ENCODE measurements around the gene PPM1J. TPM values are rescaled to one million over a fixed set of nuclear protein-coding genes. Genes with fewer than 3 reads are reported as not detected.

PPM1J gene
- total RNA-seq, 6 experiments from 2014 or later = 1.1 to 1.7 (median 1.4) TPM

DNA sequence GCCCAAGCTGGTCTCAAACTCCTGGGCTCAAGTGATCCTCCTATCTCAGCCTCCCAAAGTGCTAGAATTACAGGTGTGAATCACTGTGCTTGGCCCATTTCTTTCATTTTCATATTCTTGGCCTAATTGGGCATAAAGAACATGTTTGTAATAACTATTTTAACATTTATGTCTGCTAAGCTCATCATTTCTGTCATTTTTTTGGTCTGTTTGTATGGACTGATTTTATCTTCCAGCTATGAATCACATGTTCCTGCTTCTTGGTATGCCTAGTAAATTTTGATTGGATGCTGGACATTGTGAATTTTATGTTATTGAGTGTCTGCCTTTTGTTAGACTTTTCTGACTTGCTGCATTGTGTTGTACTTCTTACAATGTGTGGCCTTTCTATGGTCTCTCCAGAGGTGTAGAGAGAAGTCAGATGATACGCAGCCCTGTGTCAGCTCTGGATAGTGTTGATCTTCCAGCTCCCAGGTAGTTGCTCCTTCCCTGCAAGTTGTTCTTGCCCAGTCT, 39.0 kb upstream of the PPM1J start:
- H3K4me3 Mint-ChIP-seq = no peak overlapping the region
- H3K9me3 Mint-ChIP-seq = peaks cover 11% of the 10 kb centered on the region; the same call in 1 of the 2 replicates
- H3K4me1 Mint-ChIP-seq (ENCODE audit: low read depth) = peaks cover 14% of the 10 kb centered on the region; the same call in 1 of the 2 replicates
- H3K27me3 Mint-ChIP-seq (ENCODE audit: insufficient read depth) = peaks cover 8% of the 10 kb centered on the region; the same call in 1 of the 2 replicates
- peaks cover 14% of the 10 kb centered on the region for H3K36me3 Mint-ChIP-seq (ENCODE audit: low read depth)
- TF ChIP-seq, protein P1, sequence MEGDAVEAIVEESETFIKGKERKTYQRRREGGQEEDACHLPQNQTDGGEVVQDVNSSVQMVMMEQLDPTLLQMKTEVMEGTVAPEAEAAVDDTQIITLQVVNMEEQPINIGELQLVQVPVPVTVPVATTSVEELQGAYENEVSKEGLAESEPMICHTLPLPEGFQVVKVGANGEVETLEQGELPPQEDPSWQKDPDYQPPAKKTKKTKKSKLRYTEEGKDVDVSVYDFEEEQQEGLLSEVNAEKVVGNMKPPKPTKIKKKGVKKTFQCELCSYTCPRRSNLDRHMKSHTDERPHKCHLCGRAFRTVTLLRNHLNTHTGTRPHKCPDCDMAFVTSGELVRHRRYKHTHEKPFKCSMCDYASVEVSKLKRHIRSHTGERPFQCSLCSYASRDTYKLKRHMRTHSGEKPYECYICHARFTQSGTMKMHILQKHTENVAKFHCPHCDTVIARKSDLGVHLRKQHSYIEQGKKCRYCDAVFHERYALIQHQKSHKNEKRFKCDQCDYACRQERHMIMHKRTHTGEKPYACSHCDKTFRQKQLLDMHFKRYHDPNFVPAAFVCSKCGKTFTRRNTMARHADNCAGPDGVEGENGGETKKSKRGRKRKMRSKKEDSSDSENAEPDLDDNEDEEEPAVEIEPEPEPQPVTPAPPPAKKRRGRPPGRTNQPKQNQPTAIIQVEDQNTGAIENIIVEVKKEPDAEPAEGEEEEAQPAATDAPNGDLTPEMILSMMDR (IDR thresholded peaks at IDR 0.05) = no peak
- no peak overlapping the region for H3K27ac Mint-ChIP-seq
- peak; percentile 15 for DNase-seq

DNA sequence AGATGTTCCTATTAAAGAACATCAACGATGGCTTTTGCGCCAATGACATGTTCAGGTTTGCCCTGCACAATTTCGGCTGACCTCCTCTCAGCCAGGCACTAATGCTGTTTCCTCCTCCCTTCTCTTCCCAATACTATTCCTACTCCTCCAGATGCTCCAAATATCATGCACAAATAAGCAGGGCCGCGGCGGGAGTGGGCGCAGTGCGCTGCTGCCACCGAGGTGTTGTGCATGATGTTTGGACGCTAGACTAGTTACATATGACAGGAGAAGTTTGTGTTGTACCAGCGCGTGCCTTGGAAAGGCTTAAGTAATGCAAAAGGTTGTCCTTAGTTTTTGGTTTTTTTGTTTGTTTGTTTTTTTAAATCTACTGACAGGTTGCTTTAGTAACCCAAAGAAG, 33.3 kb upstream of the PPM1J start:
- Mint-ChIP-seq H3K4me3 (no peak overlapping the region), H3K36me3 (ENCODE audit: low read depth) (no peaks in the 10 kb centered on the region), H3K4me1 (ENCODE audit: low read depth) (0 out of 2 replicates have a peak, but pooled peaks cover 5% of the 10 kb centered on the region), H3K27me3 (ENCODE audit: insufficient read depth) (peaks cover 16% of the 10 kb centered on the region), H3K9me3 (no peaks in the 10 kb centered on the region), H3K27ac (no peak overlapping the region)
- DNase-seq = no peak
- TF ChIP-seq, protein P1 (IDR thresholded peaks at IDR 0.05) = no peak

DNA sequence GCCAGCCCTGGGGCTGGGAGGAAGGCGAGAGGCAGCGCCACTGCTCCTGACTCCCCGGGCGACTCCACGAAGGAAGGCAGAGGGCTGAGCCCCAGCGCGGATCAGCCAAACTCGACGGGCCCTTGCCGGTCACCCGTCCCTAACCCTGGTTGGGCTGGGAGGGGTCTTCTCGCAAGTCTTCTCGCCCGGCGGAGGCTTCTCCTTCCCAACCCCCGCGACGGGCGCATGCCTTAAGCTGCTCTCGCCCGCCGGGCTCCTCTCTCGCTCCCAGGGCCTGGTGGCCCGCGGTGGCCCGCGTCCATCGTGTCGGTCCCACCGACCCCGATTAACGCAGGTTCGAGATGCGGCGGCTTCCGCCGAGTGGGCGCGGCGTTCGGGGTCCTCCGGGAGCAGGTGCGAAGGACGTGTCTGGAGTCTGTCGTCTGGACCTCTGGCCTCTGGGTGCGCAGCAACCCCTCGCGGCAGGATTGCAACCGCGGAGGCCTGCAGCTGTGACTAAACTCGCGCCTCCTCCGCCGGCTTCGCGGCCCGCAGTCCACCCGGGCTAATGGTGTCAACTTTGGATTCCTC, 29.0 kb upstream of the PPM1J start:
- H3K4me1 Mint-ChIP-seq (ENCODE audit: low read depth) = 0 out of 2 replicates have a peak, but pooled peaks cover 5% of the 10 kb centered on the region
- H3K4me3 Mint-ChIP-seq = peak overlapping the region; percentile 77
- no peaks in the 10 kb centered on the region for H3K9me3 Mint-ChIP-seq
- H3K27ac Mint-ChIP-seq = no peak overlapping the region
- peaks cover 20% of the 10 kb centered on the region for H3K27me3 Mint-ChIP-seq (ENCODE audit: insufficient read depth)
- TF ChIP-seq, protein P1 (IDR thresholded peaks at IDR 0.05) = peak; percentile 75
- no peaks in the 10 kb centered on the region for H3K36me3 Mint-ChIP-seq (ENCODE audit: low read depth)
- DNase-seq = peak; percentile 41

DNA sequence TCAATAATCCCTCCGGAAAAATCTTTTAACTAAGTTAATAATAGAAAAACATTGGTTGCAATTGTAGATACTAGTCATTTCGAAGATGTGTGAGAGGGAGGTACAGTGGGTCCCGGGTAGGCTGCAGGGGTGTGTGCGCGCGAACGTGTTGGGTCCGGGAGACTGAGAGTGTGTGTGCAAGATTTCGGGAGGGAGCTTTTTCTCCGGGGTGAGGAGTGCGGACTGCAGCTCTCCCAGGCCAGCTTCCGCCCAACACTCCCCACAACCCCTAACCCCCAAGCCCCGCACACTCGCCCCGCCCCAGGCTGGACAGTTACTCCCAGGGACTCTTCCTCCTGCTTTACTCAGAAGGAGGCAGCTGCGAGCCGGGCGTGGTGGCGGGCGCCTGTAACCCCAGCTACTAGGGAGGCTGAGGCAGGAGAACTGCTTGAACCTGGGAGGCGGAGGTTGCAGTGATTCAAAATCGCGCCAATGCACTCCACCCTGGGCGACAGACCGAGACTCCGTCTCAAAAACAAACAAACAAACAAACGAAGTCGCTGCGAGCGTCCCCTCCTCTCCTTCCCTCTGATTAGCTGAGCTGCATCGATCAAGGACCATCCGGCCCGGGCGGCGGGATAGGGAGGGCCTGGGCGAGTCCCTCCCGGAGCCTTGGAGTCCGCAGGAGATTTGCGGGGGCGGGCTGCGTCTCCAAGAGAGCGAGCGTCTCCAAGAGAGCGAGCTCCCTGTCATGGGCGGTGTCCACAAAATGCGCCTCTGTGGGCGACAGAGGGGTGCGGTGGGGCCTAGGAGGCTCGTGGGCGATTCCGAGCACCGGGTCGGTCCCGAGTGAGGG, 28.3 kb upstream of the PPM1J start:
- Mint-ChIP-seq H3K4me1 (ENCODE audit: low read depth) (0 out of 2 replicates have a peak, but pooled peaks cover 5% of the 10 kb centered on the region), H3K4me3 (peak overlapping the region; percentile 77), H3K9me3 (no peaks in the 10 kb centered on the region), H3K27me3 (ENCODE audit: insufficient read depth) (peaks cover 20% of the 10 kb centered on the region), H3K27ac (no peak overlapping the region), H3K36me3 (ENCODE audit: low read depth) (no peaks in the 10 kb centered on the region)
- TF ChIP-seq, protein P1 (IDR thresholded peaks at IDR 0.05) = no peak
- no peak for DNase-seq

DNA sequence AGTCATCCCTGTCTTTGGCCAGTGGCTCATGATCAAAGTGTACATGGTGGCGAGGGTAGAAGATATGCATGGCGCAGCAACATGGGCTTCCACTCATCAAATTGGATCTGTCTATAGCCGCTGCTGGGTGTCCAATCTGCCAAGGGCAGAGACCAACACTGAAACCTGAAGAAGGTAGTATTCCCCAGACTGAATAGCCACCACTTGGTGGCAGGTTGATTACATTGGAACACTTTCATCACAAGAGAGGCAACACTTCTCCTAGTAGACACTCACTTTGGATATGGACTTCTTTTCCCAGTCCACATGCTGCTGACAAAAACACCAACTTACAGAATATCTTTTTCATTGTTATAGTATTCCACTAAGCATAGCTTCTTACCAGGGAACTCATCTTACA, 22.4 kb upstream of the PPM1J start:
- TF ChIP-seq, protein P1 (IDR thresholded peaks at IDR 0.05) = no peak
- Mint-ChIP-seq H3K9me3 (no peaks in the 10 kb centered on the region), H3K27me3 (ENCODE audit: insufficient read depth) (peaks cover 4% of the 10 kb centered on the region), H3K4me3 (no peak overlapping the region), H3K4me1 (ENCODE audit: low read depth) (peaks cover 34% of the 10 kb centered on the region), H3K27ac (no peak overlapping the region), H3K36me3 (ENCODE audit: low read depth) (no peaks in the 10 kb centered on the region)
- no peak for DNase-seq
